ENCODE measurements around the gene CR1L.

DNA sequence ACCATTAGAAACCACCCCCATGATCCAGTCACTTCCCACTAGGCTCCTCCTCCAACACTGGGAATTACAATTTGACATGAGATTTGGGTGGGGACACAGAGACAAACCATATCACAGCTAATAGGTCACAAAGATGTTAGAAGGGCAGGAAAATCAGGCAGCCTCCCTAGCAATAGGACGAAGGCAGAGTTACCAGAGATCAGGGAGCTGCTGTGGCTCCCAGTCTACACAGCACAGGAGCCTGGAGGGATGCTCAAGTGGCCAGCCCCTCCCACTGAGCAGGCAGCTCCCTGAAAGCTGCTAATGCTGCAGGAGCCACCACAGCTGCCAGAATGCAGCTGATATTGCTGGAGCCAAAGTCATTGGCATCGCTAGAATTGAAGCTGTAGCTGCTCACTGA is 51.0 kb downstream of the CR1L start:
- TF ChIP-seq POLR2AphosphoS5 (IDR thresholded peaks at IDR 0.05; ENCODE audit: low read depth, low read length): no peak
- no peak for TF ChIP-seq REST (IDR thresholded peaks at IDR 0.05; ENCODE audit: insufficient read depth in 1 of 2, low read depth in 2 of 2, low read length in 2 of 2)
- TF ChIP-seq TAF1 (IDR thresholded peaks at IDR 0.05; ENCODE audit: borderline replicate concordance, insufficient read depth, low read length): no peak
